MCF 10A (cell line): ENCODE data around the gene FAM89B. TPM values are rescaled to one million over a fixed set of nuclear protein-coding genes. Genes with fewer than 3 reads are reported as not detected.

ENCODE experiments used
- BruUV-seq: library from RNA; stranded (reverse); fragments of 400-500 nt; replicated peaks from 2 replicates; lab custom pipeline; 2021; lab: Mats Ljungman, UMichigan
- CTCF ChIA-PET: fragments of 300-600 bp; sonication (Branson Sonifier 250); formaldehyde crosslinking; extraction: SDS; loops from one replicate; lab custom pipeline; 2021; ENCODE audit warnings: antibody characterized with exemption, inconsistent platforms; lab: Yijun Ruan, JAX
- POLR2A ChIA-PET: fragments of 300-600, 350-650 bp; sonication (Branson Sonifier 250); formaldehyde crosslinking; extraction: SDS; loops from one replicate; lab custom pipeline; 2020; ENCODE audit warnings: antibody characterized with exemption, inconsistent platforms; lab: Yijun Ruan, JAX
- DNase-seq: peaks from one replicate; pipeline ENCODE4 v3.0.0-alpha.2; 2018; ENCODE audit not compliant: unreplicated experiment
- H3K27ac Mint-ChIP-seq: one replicate; pipeline ENCODE4 v1.8.0; 2022; ENCODE audit warnings: mild to moderate bottlenecking, low read depth, mixed read lengths; ENCODE audit not compliant: unreplicated experiment
- H3K27me3 Mint-ChIP-seq: one replicate; pipeline ENCODE4 v1.8.0; 2022; ENCODE audit warnings: mixed read lengths; ENCODE audit not compliant: insufficient read depth, unreplicated experiment
- H3K36me3 Mint-ChIP-seq: one replicate; pipeline ENCODE4 v1.8.0; 2022; ENCODE audit warnings: mild to moderate bottlenecking, moderate library complexity, mixed read lengths; ENCODE audit not compliant: insufficient read depth, unreplicated experiment
- H3K4me1 Mint-ChIP-seq: one replicate; pipeline ENCODE4 v1.8.0; 2022; ENCODE audit warnings: mixed read lengths; ENCODE audit not compliant: insufficient read depth, unreplicated experiment
- H3K4me3 Mint-ChIP-seq: one replicate; pipeline ENCODE4 v1.8.0; 2022; ENCODE audit warnings: mild to moderate bottlenecking, moderate library complexity, mixed read lengths; ENCODE audit not compliant: unreplicated experiment
- H3K9me3 Mint-ChIP-seq: one replicate; pipeline ENCODE4 v1.8.0; 2022; ENCODE audit warnings: mixed read lengths; ENCODE audit not compliant: unreplicated experiment
- intact Hi-C: fragments of 100-400 bp; cut with micrococcal nuclease; formaldehyde crosslinking; loops from 2 replicates; pipeline ENCODE4 v1.14.1; 2022
- total RNA-seq: library from RNA; stranded (reverse); gene quantifications from 2 replicates; pipeline ENCODE4 v1.2.3, GENCODE V29; 2022
- TF ChIP-seq, protein P1 (sequence below): fragments of 200-600 bp; IDR thresholded peaks from one replicate; pipeline ENCODE4 v1.8.0; 2022; ENCODE audit warnings: antibody characterized with exemption, mild to moderate bottlenecking; ENCODE audit not compliant: unreplicated experiment

Gene FAM89B
- total RNA-seq, 1 experiment from 2014 or later, result 16.7 TPM

DNA sequence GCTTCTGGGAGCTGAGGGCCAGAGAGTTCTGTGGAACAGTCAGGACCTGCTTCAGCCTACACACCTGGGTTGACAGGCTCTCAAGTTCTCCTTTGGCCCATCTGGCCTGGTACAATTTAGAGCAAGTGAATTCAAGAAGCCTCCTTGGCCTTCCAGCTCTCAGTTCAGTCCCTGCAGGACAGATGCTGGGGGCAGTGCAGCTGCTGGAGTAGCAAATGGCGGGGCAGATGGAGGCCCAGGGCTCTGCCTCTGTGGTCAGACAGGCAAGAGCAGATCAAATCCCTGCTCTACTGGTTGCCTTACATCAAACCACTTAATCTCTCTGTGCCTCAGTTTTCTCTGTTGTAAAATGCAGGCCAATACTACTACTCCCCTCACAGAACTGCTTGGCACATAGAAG, 31.9 kb downstream of the FAM89B start:
- POLR2A ChIA-PET, result interaction anchor here (0.8 to 1.7 kb wide), 4 partner anchors 8 to 31 kb away, joined by 3 to 10 read pairs (median 4); partner anchors contain the start of genes EHBP1L1 and PCNX3
- H3K4me1 Mint-ChIP-seq, result peaks cover 4% of the 10 kb centered on the region
- CTCF ChIA-PET, result interaction anchor here (0.7 to 4.3 kb wide), 2 partner anchors 11 to 53 kb away, joined by 4 to 23 read pairs; no protein-coding TSS in a partner anchor
- no peak overlapping the region for H3K27ac Mint-ChIP-seq
- no peak overlapping the region for H3K4me3 Mint-ChIP-seq
- H3K36me3 Mint-ChIP-seq, result peaks cover 33% of the 10 kb centered on the region
- no peaks in the 10 kb centered on the region for H3K9me3 Mint-ChIP-seq
- TF ChIP-seq, protein P1, sequence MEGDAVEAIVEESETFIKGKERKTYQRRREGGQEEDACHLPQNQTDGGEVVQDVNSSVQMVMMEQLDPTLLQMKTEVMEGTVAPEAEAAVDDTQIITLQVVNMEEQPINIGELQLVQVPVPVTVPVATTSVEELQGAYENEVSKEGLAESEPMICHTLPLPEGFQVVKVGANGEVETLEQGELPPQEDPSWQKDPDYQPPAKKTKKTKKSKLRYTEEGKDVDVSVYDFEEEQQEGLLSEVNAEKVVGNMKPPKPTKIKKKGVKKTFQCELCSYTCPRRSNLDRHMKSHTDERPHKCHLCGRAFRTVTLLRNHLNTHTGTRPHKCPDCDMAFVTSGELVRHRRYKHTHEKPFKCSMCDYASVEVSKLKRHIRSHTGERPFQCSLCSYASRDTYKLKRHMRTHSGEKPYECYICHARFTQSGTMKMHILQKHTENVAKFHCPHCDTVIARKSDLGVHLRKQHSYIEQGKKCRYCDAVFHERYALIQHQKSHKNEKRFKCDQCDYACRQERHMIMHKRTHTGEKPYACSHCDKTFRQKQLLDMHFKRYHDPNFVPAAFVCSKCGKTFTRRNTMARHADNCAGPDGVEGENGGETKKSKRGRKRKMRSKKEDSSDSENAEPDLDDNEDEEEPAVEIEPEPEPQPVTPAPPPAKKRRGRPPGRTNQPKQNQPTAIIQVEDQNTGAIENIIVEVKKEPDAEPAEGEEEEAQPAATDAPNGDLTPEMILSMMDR, result no peak
- DNase-seq, result no peak
- no TSS peak for BruUV-seq
- no peaks in the 10 kb centered on the region for H3K27me3 Mint-ChIP-seq
- intact Hi-C loops, result no loop called here

DNA sequence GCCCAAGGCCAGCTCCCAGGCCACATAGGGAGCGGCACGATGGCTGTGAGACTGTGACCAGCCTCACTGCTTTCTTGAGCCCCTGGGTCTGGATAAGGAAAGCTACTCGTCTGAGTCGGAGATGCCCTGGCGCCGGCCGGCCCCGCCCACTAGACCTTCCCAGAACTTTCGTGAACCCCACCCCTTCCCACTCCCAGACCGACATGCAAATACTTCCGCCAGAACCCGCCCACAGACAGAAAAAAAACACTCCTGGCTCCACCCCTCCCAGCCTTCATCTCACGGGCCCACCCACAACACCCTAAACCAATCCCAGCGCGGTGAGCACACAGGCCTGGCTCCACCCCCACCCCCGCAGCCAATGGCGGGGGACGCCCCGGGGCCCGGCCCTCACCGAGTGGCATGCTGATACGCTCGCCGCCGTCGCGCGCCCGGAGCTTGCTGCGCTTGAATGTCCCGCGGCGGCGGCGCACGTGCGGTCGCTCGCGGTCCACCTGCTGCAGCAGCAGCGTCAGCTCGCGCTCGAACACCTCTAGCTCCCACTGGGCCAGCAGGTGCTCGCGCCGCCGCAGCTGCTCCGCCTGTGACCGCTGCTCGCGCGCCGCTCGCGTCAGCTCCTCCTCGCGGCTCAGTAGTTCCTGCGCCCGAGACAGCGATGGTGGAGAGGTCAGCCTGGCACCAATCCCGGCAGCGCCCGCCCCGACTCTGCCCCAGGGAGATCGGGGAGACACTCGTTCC, 34.7 kb downstream of the FAM89B start:
- no peak for DNase-seq
- H3K4me3 Mint-ChIP-seq, result no peak overlapping the region
- no peak overlapping the region for H3K27ac Mint-ChIP-seq
- no peaks in the 10 kb centered on the region for H3K27me3 Mint-ChIP-seq
- H3K36me3 Mint-ChIP-seq, result peaks cover 35% of the 10 kb centered on the region
- ChIA-PET POLR2A (no interaction called here), CTCF (interaction anchor here (0.5 to 4.3 kb wide), 2 partner anchors 13 to 242 kb away, joined by 5 to 23 read pairs; no protein-coding TSS in a partner anchor)
- no peaks in the 10 kb centered on the region for H3K9me3 Mint-ChIP-seq
- peaks cover 24% of the 10 kb centered on the region for H3K4me1 Mint-ChIP-seq
- intact Hi-C loops, result no loop called here
- no TSS peak for BruUV-seq
- TF ChIP-seq, protein P1, result no peak

DNA sequence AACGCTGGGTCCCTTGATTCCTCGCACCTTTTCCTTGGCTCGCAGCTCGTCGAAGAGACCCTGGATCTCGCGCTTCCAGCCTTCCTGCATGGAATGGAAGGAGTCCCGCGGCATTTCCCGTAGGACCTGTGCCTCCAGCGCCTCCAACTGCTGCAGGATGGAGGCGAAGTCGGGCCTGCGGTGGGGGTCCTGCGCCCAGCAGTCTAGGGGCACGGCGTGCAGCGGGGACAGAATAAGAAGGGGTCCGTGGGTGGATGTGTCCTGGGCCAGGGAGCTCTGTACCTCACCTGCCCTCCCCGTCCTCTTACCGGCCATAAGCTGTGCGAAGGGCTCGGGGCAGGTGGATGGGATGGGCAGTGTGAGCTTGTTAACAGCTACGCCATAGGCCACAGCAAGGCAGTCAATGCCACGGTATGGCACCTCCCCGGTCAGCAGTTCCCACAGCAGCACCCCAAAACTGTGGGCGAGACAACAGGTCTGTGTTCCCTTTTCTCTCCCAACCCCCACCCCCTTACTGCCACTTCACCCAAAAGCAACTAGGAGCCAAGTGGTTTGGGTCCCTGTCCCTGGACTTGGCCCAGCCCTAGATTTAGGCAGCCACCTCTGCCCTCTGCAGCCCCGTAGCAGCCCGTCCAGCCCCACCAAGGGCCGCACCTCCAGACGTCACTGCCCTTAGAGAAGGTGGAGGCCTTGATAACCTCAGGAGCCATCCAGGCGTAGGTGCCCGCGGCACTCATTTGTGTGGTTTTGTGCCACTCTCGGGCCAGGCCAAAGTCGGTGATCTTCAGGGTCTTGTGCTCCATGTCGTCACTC, 35.5 kb downstream of the FAM89B start:
- Mint-ChIP-seq H3K27ac (no peak overlapping the region), H3K4me3 (no peak overlapping the region), H3K9me3 (no peaks in the 10 kb centered on the region), H3K27me3 (no peaks in the 10 kb centered on the region), H3K36me3 (peaks cover 41% of the 10 kb centered on the region), H3K4me1 (peaks cover 30% of the 10 kb centered on the region)
- ChIA-PET CTCF (interaction anchor here (0.6 kb wide), 1 partner anchor 199 kb away, joined by 3 read pairs; no protein-coding TSS in a partner anchor), POLR2A (no interaction called here)
- BruUV-seq, result no TSS peak
- no peak for DNase-seq
- TF ChIP-seq, protein P1, result no peak
- intact Hi-C loops, result no loop called here

DNA sequence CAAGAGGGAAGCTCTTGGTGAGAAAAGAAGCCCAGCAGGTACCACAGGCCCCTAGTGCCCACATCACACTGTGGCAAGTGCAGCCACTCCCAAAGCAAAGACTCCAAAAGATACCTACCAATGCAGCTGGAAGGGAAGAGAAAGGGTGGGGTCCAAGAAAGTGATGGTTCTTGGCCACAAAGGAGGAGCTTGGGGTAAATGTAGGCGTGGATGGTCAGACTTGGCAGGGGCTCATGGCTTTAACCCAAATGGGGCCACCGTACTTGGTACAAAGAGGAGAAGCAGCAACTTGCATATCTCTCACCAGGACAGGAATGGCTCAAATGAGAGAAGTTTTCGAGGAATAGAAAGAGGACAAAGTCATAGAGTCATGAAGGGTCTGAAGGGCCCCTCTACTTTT, 36.9 kb downstream of the FAM89B start:
- DNase-seq, result no peak
- no peaks in the 10 kb centered on the region for H3K27me3 Mint-ChIP-seq
- H3K36me3 Mint-ChIP-seq, result peaks cover 41% of the 10 kb centered on the region
- CTCF ChIA-PET, result interaction anchor here (0.6 to 1.6 kb wide), 2 partner anchors 11 to 192 kb away, joined by 3 read pairs; no protein-coding TSS in a partner anchor
- no peak overlapping the region for H3K27ac Mint-ChIP-seq
- no TSS peak for BruUV-seq
- intact Hi-C loops, result no loop called here
- TF ChIP-seq, protein P1, result no peak
- POLR2A ChIA-PET, result interaction anchor here (0.8 to 1.7 kb wide), 3 partner anchors 22 to 44 kb away, joined by 4 to 6 read pairs (median 4); partner anchors contain the start of gene FAM89B
- H3K4me3 Mint-ChIP-seq, result no peak overlapping the region
- peaks cover 30% of the 10 kb centered on the region for H3K4me1 Mint-ChIP-seq
- no peaks in the 10 kb centered on the region for H3K9me3 Mint-ChIP-seq
